Measurements from ENCODE around the gene SRP19.

SRP19 gene

DNA sequence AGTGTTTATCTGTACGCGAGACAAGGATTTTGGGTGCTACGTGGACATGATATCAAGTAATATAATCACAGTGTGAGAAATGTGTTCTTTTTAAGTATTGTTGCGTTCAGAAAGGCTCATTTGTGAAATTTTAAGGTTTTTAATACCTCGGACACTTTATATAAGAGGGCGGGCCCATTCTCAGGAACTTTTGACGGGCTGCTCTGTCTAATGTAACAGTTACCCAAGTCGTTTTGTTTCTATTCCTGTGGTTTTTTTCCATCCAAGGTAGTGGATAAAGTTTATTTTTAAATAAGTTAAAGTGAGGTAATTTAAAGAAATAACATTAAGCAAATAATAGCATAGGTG lies 525 bp downstream of the SRP19 start:
- no peak for TF ChIP-seq CTCF (IDR thresholded peaks at IDR 0.05; ENCODE audit: low read depth, low read length)
- H3K9me3 ChIP-seq (ENCODE audit: severe bottlenecking), result no peaks in the 10 kb centered on the region

DNA sequence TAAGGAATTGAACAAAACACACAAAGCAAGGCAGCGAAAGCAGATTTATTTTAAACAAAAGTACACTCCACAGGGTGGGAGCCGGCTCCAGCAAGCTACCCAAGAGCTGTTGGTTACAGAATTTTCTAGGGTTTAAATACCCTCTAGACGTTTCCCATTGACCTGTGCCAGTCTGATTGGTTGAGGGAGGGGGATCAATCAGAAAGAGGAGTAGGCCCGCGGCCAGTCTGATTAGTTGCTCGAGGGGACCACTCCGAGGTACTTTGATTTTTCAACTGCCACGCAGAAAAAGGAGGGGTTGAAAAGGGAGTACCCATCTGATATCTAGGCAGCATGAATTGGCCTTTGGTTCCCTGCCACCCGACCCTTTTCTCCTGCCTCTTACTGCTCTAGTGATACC lies 998 bp downstream of the SRP19 start:
- TF ChIP-seq CTCF (IDR thresholded peaks at IDR 0.05; ENCODE audit: low read depth, low read length), result no peak
- peak overlapping the region; percentile 81 for H3K27ac ChIP-seq

More for the DNA sequence above, 525 bp downstream of the SRP19 start:
- peak overlapping the region; percentile 83 for H3K4me3 ChIP-seq (ENCODE audit: low read depth, low read length)
- peak overlapping the region; percentile 81 for H3K27ac ChIP-seq
- no peak for DNase-seq
- H3K36me3 ChIP-seq, result peaks cover 41% of the 10 kb centered on the region
- no peaks in the 10 kb centered on the region for H3K27me3 ChIP-seq (ENCODE audit: insufficient read depth, low read depth, severe bottlenecking)

GRCh38 chr5:112863549-112863948 lies 2.5 kb downstream of the SRP19 start:
- Histone ChIP-seq H3K27me3 (ENCODE audit: insufficient read depth, low read depth, severe bottlenecking) (no peaks in the 10 kb centered on the region), H3K4me3 (ENCODE audit: low read depth, low read length) (no peak overlapping the region), H3K27ac (no peak overlapping the region), H3K9me3 (ENCODE audit: severe bottlenecking) (no peaks in the 10 kb centered on the region), H3K36me3 (peaks cover 58% of the 10 kb centered on the region)
- no peak for TF ChIP-seq CTCF (IDR thresholded peaks at IDR 0.05; ENCODE audit: low read depth, low read length)
- DNase-seq, result no peak

More for the DNA sequence above, 998 bp downstream of the SRP19 start:
- Histone ChIP-seq H3K4me3 (ENCODE audit: low read depth, low read length) (peak overlapping the region; percentile 83), H3K9me3 (ENCODE audit: severe bottlenecking) (no peaks in the 10 kb centered on the region), H3K27me3 (ENCODE audit: insufficient read depth, low read depth, severe bottlenecking) (no peaks in the 10 kb centered on the region), H3K36me3 (peaks cover 46% of the 10 kb centered on the region)
- DNase-seq, result no peak

GRCh38 chr5:112865128-112865527 lies 4.0 kb downstream of the SRP19 start:
- TF ChIP-seq CTCF (IDR thresholded peaks at IDR 0.05; ENCODE audit: low read depth, low read length), result no peak
- Histone ChIP-seq H3K27me3 (ENCODE audit: insufficient read depth, low read depth, severe bottlenecking) (no peaks in the 10 kb centered on the region), H3K4me3 (ENCODE audit: low read depth, low read length) (no peak overlapping the region), H3K27ac (no peak overlapping the region), H3K36me3 (peaks cover 70% of the 10 kb centered on the region), H3K9me3 (ENCODE audit: severe bottlenecking) (no peaks in the 10 kb centered on the region)
- no peak for DNase-seq

DNA sequence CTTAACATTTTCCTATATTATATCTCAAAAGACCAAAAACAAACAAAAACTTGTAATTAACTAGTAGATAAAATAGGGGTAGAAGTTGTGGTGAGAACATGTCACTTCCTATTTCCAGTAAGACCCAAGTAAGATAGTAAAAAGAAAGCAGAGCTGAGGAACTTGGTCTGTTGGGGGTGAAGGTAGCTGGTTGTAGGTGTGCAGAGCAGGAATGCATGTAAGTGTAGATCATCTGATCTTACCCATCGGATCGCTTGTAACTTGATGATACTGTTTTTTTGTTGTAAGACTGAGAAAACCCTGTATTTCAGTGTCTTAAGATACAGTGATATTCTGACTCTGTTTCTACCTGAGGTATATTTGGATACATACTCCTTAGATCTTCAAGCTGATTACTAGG lies 5.7 kb downstream of the SRP19 start:
- TF ChIP-seq CTCF (IDR thresholded peaks at IDR 0.05; ENCODE audit: low read depth, low read length), result no peak
- Histone ChIP-seq H3K4me3 (ENCODE audit: low read depth, low read length) (no peak overlapping the region), H3K27ac (no peak overlapping the region), H3K36me3 (peaks cover 76% of the 10 kb centered on the region), H3K27me3 (ENCODE audit: insufficient read depth, low read depth, severe bottlenecking) (no peaks in the 10 kb centered on the region), H3K9me3 (ENCODE audit: severe bottlenecking) (no peaks in the 10 kb centered on the region)
- no peak for DNase-seq

DNA sequence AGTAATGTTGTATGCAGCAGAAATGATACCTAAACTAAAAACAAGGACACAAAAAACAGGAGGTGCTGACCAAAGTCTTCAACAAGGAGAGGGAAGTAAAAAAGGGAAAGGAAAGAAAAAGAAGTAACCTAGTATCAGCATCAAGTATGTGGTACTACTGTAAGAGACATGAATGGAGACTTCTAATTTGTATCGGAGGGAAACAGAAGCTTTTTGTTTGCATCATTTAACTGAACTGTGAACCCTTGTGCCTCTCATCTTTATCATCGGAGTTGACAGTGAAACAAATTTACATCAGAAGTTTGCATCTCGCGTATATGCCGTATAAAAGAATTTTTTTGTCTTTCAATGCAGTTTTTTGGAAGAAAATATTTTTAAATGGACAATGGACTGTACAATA lies 6.3 kb downstream of the SRP19 start:
- no peak overlapping the region for H3K4me3 ChIP-seq (ENCODE audit: low read depth, low read length)
- no peak overlapping the region for H3K27ac ChIP-seq
- H3K9me3 ChIP-seq (ENCODE audit: severe bottlenecking), result no peaks in the 10 kb centered on the region
- TF ChIP-seq CTCF (IDR thresholded peaks at IDR 0.05; ENCODE audit: low read depth, low read length), result no peak
- peaks cover 74% of the 10 kb centered on the region for H3K36me3 ChIP-seq
- H3K27me3 ChIP-seq (ENCODE audit: insufficient read depth, low read depth, severe bottlenecking), result no peaks in the 10 kb centered on the region
- DNase-seq, result no peak

All from WERI-Rb-1 (cell line).